CD14-positive monocyte (primary cell): ENCODE measurements around the gene CTNNA2. TPM values are rescaled to one million over a fixed set of nuclear protein-coding genes. Genes with fewer than 3 reads are reported as not detected.

Experiments
- DNase-seq, 3 donors: peaks; one replicate each; pipeline ENCODE4 v3.0.0-alpha.2; 2011 to 2022
- H2AFZ ChIP-seq: 2 replicates; pipeline ENCODE4 v1.6.0; 2012; ENCODE audit warnings: mild to moderate bottlenecking, low read depth, low read length, inconsistent platforms; ENCODE audit not compliant: insufficient read depth, poor library complexity, severe bottlenecking
- H3K27ac ChIP-seq, 2 donors: 1 replicate in 1 of 2; 2 replicates in 1 of 2; pipeline ENCODE4 v1.5.1; 2012 to 2013; ENCODE audit warnings: low read length in 2 of 2, control low read depth in 1 of 2, inconsistent platforms in 1 of 2, low read depth in 1 of 2, mild to moderate bottlenecking in 1 of 2
- H3K27me3 ChIP-seq, 2 donors: one replicate each; pipeline versions ENCODE4 v1.6.0 to v1.6.1; 2011 to 2013; ENCODE audit warnings: low read length in 2 of 2; ENCODE audit not compliant: control insufficient read depth in 2 of 2, insufficient read depth in 2 of 2
- H3K36me3 ChIP-seq, 2 donors: replicated peaks in 1 of 2; 1 replicate in 1 of 2; 2 replicates in 1 of 2; pipeline versions ENCODE4 v1.5.1 to v1.6.1; 2012 to 2013; ENCODE audit warnings: low read length in 2 of 2, control low read depth in 1 of 2, inconsistent platforms in 1 of 2, mild to moderate bottlenecking in 1 of 2; ENCODE audit not compliant: insufficient read depth in 2 of 2, control insufficient read depth in 1 of 2
- H3K4me1 ChIP-seq, 2 donors: 1 replicate in 1 of 2; 2 replicates in 1 of 2; pipeline versions ENCODE4 v1.5.1 to v1.6.1; 2012 to 2013; ENCODE audit warnings: low read length in 2 of 2, control low read depth in 1 of 2, inconsistent platforms in 1 of 2, mild to moderate bottlenecking in 1 of 2, moderate library complexity in 1 of 2; ENCODE audit not compliant: insufficient read depth in 2 of 2, control insufficient read depth in 1 of 2
- H3K4me2 ChIP-seq: replicated peaks from 2 replicates; pipeline ENCODE3; 2012; ENCODE audit warnings: low read length, moderate library complexity, mild to moderate bottlenecking; ENCODE audit not compliant: poor library complexity, severe bottlenecking; ENCODE audit errors: extremely low read depth
- H3K4me3 ChIP-seq, 3 experiments: fragments of 200-600 bp in 1 of 3; sonication (generic) in 1 of 3; replicated peaks in 1 of 3; 1 replicate in 2 of 3; 2 replicates in 1 of 3; pipeline ENCODE4 v1.5.1; 2011 to 2013; ENCODE audit warnings: low read length in 3 of 3, mild to moderate bottlenecking in 3 of 3, control low read depth in 2 of 3, low read depth in 2 of 3, inconsistent platforms in 1 of 3, moderate library complexity in 1 of 3
- H3K79me2 ChIP-seq: 2 replicates; pipeline ENCODE4 v1.6.0; 2012; ENCODE audit warnings: mild to moderate bottlenecking, control low read depth, inconsistent platforms, low read length, moderate library complexity; ENCODE audit not compliant: insufficient read depth
- H3K9ac ChIP-seq: 2 replicates; pipeline ENCODE4 v1.6.0; 2017; ENCODE audit warnings: low read length, mild to moderate bottlenecking; ENCODE audit not compliant: insufficient read depth, poor library complexity, severe bottlenecking
- H3K9me3 ChIP-seq, 2 donors: replicated peaks in 1 of 2; 1 replicate in 1 of 2; 2 replicates in 1 of 2; pipeline versions ENCODE4 v1.5.1 to v1.6.1; 2012 to 2013; ENCODE audit warnings: low read length in 2 of 2, control low read depth in 1 of 2; ENCODE audit not compliant: control insufficient read depth in 1 of 2, insufficient read depth in 1 of 2
- H4K20me1 ChIP-seq: 2 replicates; pipeline ENCODE4 v1.6.0; 2012; ENCODE audit warnings: mild to moderate bottlenecking, low read length, control low read depth, moderate library complexity; ENCODE audit not compliant: insufficient read depth
- H3K27ac Mint-ChIP-seq, 7 donors: one replicate each; pipeline ENCODE4 v1.8.0; 2020; ENCODE audit warnings: mild to moderate bottlenecking in 7 of 7, mixed read lengths in 7 of 7, moderate library complexity in 6 of 7, inconsistent platforms in 2 of 7
- H3K27me3 Mint-ChIP-seq, 3 donors: one replicate each; pipeline ENCODE4 v1.8.0; 2021 to 2022; ENCODE audit warnings: low read depth in 3 of 3, mild to moderate bottlenecking in 3 of 3, mixed read lengths in 3 of 3, moderate library complexity in 3 of 3, inconsistent platforms in 1 of 3
- H3K36me3 Mint-ChIP-seq, 2 donors: one replicate each; pipeline ENCODE4 v1.8.0; 2020; ENCODE audit warnings: mixed read lengths in 2 of 2, inconsistent platforms in 1 of 2, mild to moderate bottlenecking in 1 of 2
- H3K4me1 Mint-ChIP-seq: one replicate; pipeline ENCODE4 v1.8.0; 2020; ENCODE audit warnings: mild to moderate bottlenecking, mixed read lengths
- H3K4me3 Mint-ChIP-seq, 2 donors: one replicate each; pipeline ENCODE4 v1.8.0; 2020; ENCODE audit warnings: mild to moderate bottlenecking in 2 of 2, mixed read lengths in 2 of 2, moderate library complexity in 1 of 2
- H3K9me3 Mint-ChIP-seq, 7 donors: one replicate each; pipeline ENCODE4 v1.8.0; 2020 to 2022; ENCODE audit warnings: mixed read lengths in 7 of 7, mild to moderate bottlenecking in 6 of 7, moderate library complexity in 6 of 7, inconsistent platforms in 2 of 7
- CTCF ChIP-seq: fragments of 200-600 bp; IDR thresholded peaks from one replicate; pipeline ENCODE4 v1.8.0; 2022; ENCODE audit warnings: antibody characterized with exemption, mild to moderate bottlenecking
- WGBS: methylation state at CpG from one replicate; pipeline ENCODE4 v1.1.5; 2013; ENCODE audit warnings: missing lambda C conversion rate; ENCODE audit not compliant: insufficient coverage; 5-methylcytosine and 5-hydroxymethylcytosine counted together
- intact Hi-C, 2 donors: fragments of 100-400 bp; cut with micrococcal nuclease; formaldehyde crosslinking; loops; one replicate each; pipeline versions ENCODE4 v1.15.0 to v1.15.1; 2023
- polyA plus RNA-seq, 3 donors: library from polyadenylated mRNA; depleted of rRNA in 1 of 3; unstranded in 2 of 3; stranded (reverse) in 1 of 3; fragments of 300-500 nt in 2 of 3; fragments of >200 nt in 1 of 3; fragmentation: Illumina TruSeq in 2 of 3; gene quantifications; 1 replicate in 2 of 3; 2 replicates in 1 of 3; pipeline ENCODE4 v1.2.3, GENCODE V29; 2012 to 2021

CTNNA2 gene
- polyA plus RNA-seq, 3 donors: not detected

GRCh38 chr2:79793006-79793405 lies 280.2 kb downstream of the CTNNA2 start:
- H3K4me3 ChIP-seq: no peak overlapping the region
- H4K20me1 ChIP-seq: no peaks in the 10 kb centered on the region
- H2AFZ ChIP-seq: no peak overlapping the region
- no peaks in the 10 kb centered on the region for H3K4me1 Mint-ChIP-seq
- H3K4me1 ChIP-seq: no peaks in the 10 kb centered on the region
- H3K4me2 ChIP-seq: no peak overlapping the region
- H3K36me3 Mint-ChIP-seq: no peaks in the 10 kb centered on the region
- intact Hi-C loops: no loop called here
- TF ChIP-seq CTCF: no peak
- H3K27ac ChIP-seq: no peak overlapping the region
- H3K79me2 ChIP-seq: no peaks in the 10 kb centered on the region
- H3K27ac Mint-ChIP-seq: no peak overlapping the region
- no peak overlapping the region for H3K9ac ChIP-seq
- WGBS: 100% methylated on average over 1 of the region's 3 CpGs
- no peak for DNase-seq
- H3K4me3 Mint-ChIP-seq: no peak overlapping the region
- H3K27me3 ChIP-seq: no peaks in the 10 kb centered on the region
- H3K9me3 Mint-ChIP-seq: peaks cover 0 to 2% (median 0%) of the 10 kb centered on the region in 7 donors
- no peaks in the 10 kb centered on the region for H3K36me3 ChIP-seq
- no peaks in the 10 kb centered on the region for H3K9me3 ChIP-seq
- peaks cover 0 to 1% (median 0%) of the 10 kb centered on the region in 3 donors for H3K27me3 Mint-ChIP-seq

DNA sequence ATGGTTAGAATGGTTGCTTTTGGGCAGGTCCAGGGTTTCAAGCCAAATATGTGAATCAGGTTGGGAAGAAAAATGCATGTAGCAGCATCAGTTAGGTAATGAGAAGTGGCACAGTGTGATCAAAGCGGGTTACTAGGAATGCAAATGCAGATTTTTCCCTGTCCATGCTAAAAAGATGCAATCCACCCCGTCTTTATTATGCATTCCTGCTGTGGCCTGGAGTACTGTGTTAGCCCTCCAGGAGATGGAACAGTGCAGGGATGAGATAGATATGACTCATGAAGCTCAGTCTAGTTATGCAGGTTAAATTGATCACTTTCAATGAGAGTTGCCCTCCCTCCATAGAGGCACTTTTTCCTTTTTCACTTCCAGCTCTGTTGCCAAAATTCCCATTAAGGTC lies 283.8 kb downstream of the CTNNA2 start:
- H3K27ac ChIP-seq: no peak overlapping the region
- WGBS: 90% methylated on average over 2 of the region's 2 CpGs
- no peak overlapping the region for H3K27ac Mint-ChIP-seq
- no peak overlapping the region for H2AFZ ChIP-seq
- no peaks in the 10 kb centered on the region for H3K36me3 Mint-ChIP-seq
- peaks cover 0 to 5% of the 10 kb centered on the region in 2 donors for H3K4me1 ChIP-seq
- no peaks in the 10 kb centered on the region for H3K27me3 ChIP-seq
- H3K9ac ChIP-seq: no peak overlapping the region
- intact Hi-C loops: no loop called here
- no peaks in the 10 kb centered on the region for H3K36me3 ChIP-seq
- no peak for DNase-seq
- no peaks in the 10 kb centered on the region for H4K20me1 ChIP-seq
- H3K4me2 ChIP-seq: no peak overlapping the region
- H3K4me3 Mint-ChIP-seq: no peak overlapping the region
- no peaks in the 10 kb centered on the region for H3K79me2 ChIP-seq
- peaks cover 0 to 10% (median 2%) of the 10 kb centered on the region in 7 donors for H3K9me3 Mint-ChIP-seq
- no peak for TF ChIP-seq CTCF
- H3K9me3 ChIP-seq: no peaks in the 10 kb centered on the region
- H3K4me3 ChIP-seq: no peak overlapping the region
- peaks cover 0 to 1% (median 0%) of the 10 kb centered on the region in 3 donors for H3K27me3 Mint-ChIP-seq
- H3K4me1 Mint-ChIP-seq: no peaks in the 10 kb centered on the region
